ENCODE data around the gene SLC5A10.
A peak's percentile ranks its signal among the peaks of the same experiment; 100 is the strongest.

Gene SLC5A10

GRCh38 chr17:18965530-18966236 lies 13.7 kb downstream of the SLC5A10 start:
- no peak for DNase-seq

- DNase-seq: peak; percentile 35
These were observed 15.1 kb downstream of the SLC5A10 start for GRCh38 chr17:18966831-18967624.

GRCh38 chr17:18967916-18968315 lies 16.0 kb downstream of the SLC5A10 start:
- no peak for DNase-seq

- DNase-seq: no peak
These were observed 16.4 kb downstream of the SLC5A10 start for GRCh38 chr17:18968345-18968744.

GRCh38 chr17:18968945-18969887 lies 17.3 kb downstream of the SLC5A10 start:
- DNase-seq: no peak

GRCh38 chr17:18970582-18971480 lies 18.9 kb downstream of the SLC5A10 start:
- DNase-seq: no peak

- DNase-seq: no peak
These were observed 19.8 kb downstream of the SLC5A10 start for GRCh38 chr17:18971801-18972200.

GRCh38 chr17:18974407-18975149 lies 22.6 kb downstream of the SLC5A10 start:
- no peak for DNase-seq

GRCh38 chr17:18975597-18975996 lies 23.6 kb downstream of the SLC5A10 start:
- no peak for DNase-seq

- DNase-seq: no peak
These were observed 24.2 kb downstream of the SLC5A10 start for GRCh38 chr17:18976201-18976600.

- DNase-seq: no peak
These were observed 25.1 kb downstream of the SLC5A10 start for GRCh38 chr17:18977021-18977420.

GRCh38 chr17:18977646-18978045 lies 25.7 kb downstream of the SLC5A10 start:
- DNase-seq: no peak

GRCh38 chr17:18978050-18978449 lies 26.1 kb downstream of the SLC5A10 start:
- DNase-seq: no peak

- no peak for DNase-seq
These were observed 26.7 kb downstream of the SLC5A10 start for GRCh38 chr17:18978655-18979054.

- no peak for DNase-seq
These were observed 28.8 kb downstream of the SLC5A10 start for GRCh38 chr17:18980682-18981334.

GRCh38 chr17:18981335-18981641 lies 29.3 kb downstream of the SLC5A10 start:
- DNase-seq: no peak

- DNase-seq: no peak
These were observed 29.9 kb downstream of the SLC5A10 start for GRCh38 chr17:18981642-18982424.

- DNase-seq: no peak
These were observed 32.5 kb downstream of the SLC5A10 start for GRCh38 chr17:18984273-18985114.

GRCh38 chr17:18985475-18985874 lies 33.5 kb downstream of the SLC5A10 start:
- no peak for DNase-seq

Measured in NCI-H1105 treated with DMSO at 0.1 percent for 48 hours (cell line).